B cell (primary cell): ENCODE data around the gene VWA1. TPM values are rescaled to one million over a fixed set of nuclear protein-coding genes. Genes with fewer than 3 reads are reported as not detected.
"Not testable (repeated sequence)": the region's sequence is repeated elsewhere in the genome, so short reads cannot be mapped to it uniquely, and the experiment has no call there.

Experiments
- ATAC-seq: fragments of 200-7000 bp; cut with Tn5 transposase; one replicate; pipeline ENCODE4 v1.10.0; 2021; ENCODE audit warnings: low read depth, mild to moderate bottlenecking, moderate number of reproducible peaks, moderate library complexity
- CTCF ChIA-PET: fragments of 350-600 bp; sonication (Branson Sonifier 250); formaldehyde crosslinking; loops from one replicate; lab custom pipeline; 2021; ENCODE audit warnings: antibody characterized with exemption, inconsistent platforms; lab: Charles Lee
- POLR2A ChIA-PET: fragments of 350-600 bp; sonication (Branson Sonifier 250); formaldehyde crosslinking; loops from one replicate; lab custom pipeline; 2021; ENCODE audit warnings: antibody characterized with exemption; lab: Charles Lee
- DNase-seq: peaks from one replicate; pipeline ENCODE4 v3.0.0; 2013
- H2AFZ ChIP-seq: 2 replicates; pipeline ENCODE4 v1.6.1; 2012; ENCODE audit warnings: mild to moderate bottlenecking, low read depth, low read length; ENCODE audit not compliant: insufficient read depth, poor library complexity, severe bottlenecking
- H3K27ac ChIP-seq, 2 donors: 1 replicate in 1 of 2; 2 replicates in 1 of 2; pipeline ENCODE4 v1.5.1; 2012 to 2013; ENCODE audit warnings: low read length in 2 of 2, mild to moderate bottlenecking in 2 of 2, moderate library complexity in 1 of 2
- H3K27me3 ChIP-seq, 4 experiments: fragments of 200-600 bp in 1 of 4; sonication (generic) in 1 of 4; replicated peaks in 1 of 4; 1 replicate in 2 of 4; 2 replicates in 2 of 4; pipeline versions ENCODE4 v1.6.1 to v1.7.0; 2013 to 2016; ENCODE audit warnings: low read length in 3 of 4, mild to moderate bottlenecking in 2 of 4, mixed read lengths in 1 of 4, moderate library complexity in 1 of 4; ENCODE audit not compliant: insufficient read depth in 4 of 4, control insufficient read depth in 3 of 4; ENCODE audit errors: control extremely low read depth in 1 of 4
- H3K36me3 ChIP-seq, 2 experiments: replicated peaks in 1 of 2; 1 replicate in 1 of 2; 2 replicates in 1 of 2; pipeline versions ENCODE4 v1.6.1 to v1.7.1; 2013; ENCODE audit warnings: low read length in 1 of 2; ENCODE audit not compliant: insufficient read depth in 2 of 2, control insufficient read depth in 1 of 2; ENCODE audit errors: control extremely low read depth in 1 of 2, extremely low read depth in 1 of 2
- H3K4me1 ChIP-seq, 2 donors: fragments of 200-600 bp in 1 of 2; sonication (generic) in 1 of 2; 1 replicate in 1 of 2; 2 replicates in 1 of 2; pipeline versions ENCODE4 v1.5.1 to v1.6.1; 2013 to 2017; ENCODE audit warnings: low read length in 2 of 2; ENCODE audit not compliant: control insufficient read depth in 2 of 2, insufficient read depth in 2 of 2
- H3K4me2 ChIP-seq: replicated peaks from 2 replicates; pipeline ENCODE3; 2012; ENCODE audit warnings: mild to moderate bottlenecking, low read depth, low read length; ENCODE audit not compliant: poor library complexity, severe bottlenecking
- H3K4me3 ChIP-seq, 5 experiments: fragments of 200-600 bp in 1 of 5; sonication (generic) in 1 of 5; 1 replicate in 3 of 5; 2 replicates in 2 of 5; pipeline versions ENCODE4 v1.5.1 to v1.7.0; 2011 to 2016; ENCODE audit warnings: low read length in 4 of 5, mild to moderate bottlenecking in 4 of 5, low read depth in 2 of 5, control low read depth in 1 of 5, moderate library complexity in 1 of 5; ENCODE audit not compliant: insufficient read depth in 1 of 5; ENCODE audit errors: control extremely low read depth in 1 of 5, extremely low read depth in 1 of 5
- H3K79me2 ChIP-seq: fragments of 200-600 bp; sonication (generic); one replicate; pipeline ENCODE4 v1.6.0; 2016; ENCODE audit warnings: low read length; ENCODE audit not compliant: control insufficient read depth, insufficient read depth
- H3K9ac ChIP-seq: fragments of 200-600 bp; sonication (generic); 2 replicates; pipeline ENCODE4 v1.6.1; 2017; ENCODE audit warnings: mild to moderate bottlenecking, low read length, moderate library complexity
- H3K9me3 ChIP-seq, 3 donors: one replicate each; pipeline versions ENCODE4 v1.6.1 to v1.7.1; 2013; ENCODE audit warnings: low read length in 2 of 3; ENCODE audit not compliant: control insufficient read depth in 2 of 3, insufficient read depth in 1 of 3; ENCODE audit errors: control extremely low read depth in 1 of 3
- H4K20me1 ChIP-seq: 2 replicates; pipeline ENCODE4 v1.6.0; 2012; ENCODE audit warnings: mild to moderate bottlenecking, low read length; ENCODE audit not compliant: insufficient read depth, control insufficient read depth, poor library complexity, severe bottlenecking
- H3K27ac Mint-ChIP-seq: one replicate; pipeline ENCODE4 v1.8.0; 2021; ENCODE audit warnings: mixed read lengths
- H3K27me3 Mint-ChIP-seq: one replicate; pipeline ENCODE4 v1.8.0; 2021; ENCODE audit warnings: mixed read lengths
- H3K4me1 Mint-ChIP-seq: one replicate; pipeline ENCODE4 v1.8.0; 2021; ENCODE audit warnings: mixed read lengths
- H3K4me3 Mint-ChIP-seq: one replicate; pipeline ENCODE4 v1.8.0; 2021; ENCODE audit warnings: mixed read lengths
- H3K9me3 Mint-ChIP-seq: one replicate; pipeline ENCODE4 v1.8.0; 2022; ENCODE audit warnings: mixed read lengths; ENCODE audit not compliant: insufficient read depth
- EZH2 ChIP-seq: IDR thresholded peaks from 2 replicates; pipeline ENCODE4 v1.6.1; 2012; ENCODE audit warnings: borderline replicate concordance, low read depth, mild to moderate bottlenecking, moderate library complexity, low read length; ENCODE audit not compliant: insufficient read depth, poor library complexity, severe bottlenecking
- WGBS: methylation state at CpG from one replicate; pipeline ENCODE4 v1.1.5; 2013; ENCODE audit warnings: missing lambda C conversion rate; ENCODE audit not compliant: insufficient coverage; 5-methylcytosine and 5-hydroxymethylcytosine counted together
- intact Hi-C: fragments of 100-400 bp; cut with micrococcal nuclease; formaldehyde crosslinking; loops from one replicate; pipeline ENCODE4 v1.10.0; 2022
- polyA plus RNA-seq: library from polyadenylated mRNA; depleted of rRNA; stranded (reverse); fragments of >200 nt; gene quantifications from 2 replicates; pipeline ENCODE4 v1.2.3, GENCODE V29; 2012
- total RNA-seq, 2 donors: library from RNA; stranded (reverse); fragments of 120-200 nt in 1 of 2; gene quantifications; 1 replicate in 1 of 2; 2 replicates in 1 of 2; pipeline versions ENCODE4 v1.2.3 to v1.2.4, GENCODE V29; 2013 to 2022
- TF ChIP-seq, protein P1 (sequence below): fragments of 200-600 bp; IDR thresholded peaks from one replicate; pipeline ENCODE4 v1.8.0; 2022; ENCODE audit warnings: antibody characterized with exemption, mild to moderate bottlenecking

VWA1 gene
- total and polyA plus RNA-seq, 2 donors (not counting 1 experiment from before 2014, with no cell fraction given), result 0.09 TPM; not detected in 1

DNA sequence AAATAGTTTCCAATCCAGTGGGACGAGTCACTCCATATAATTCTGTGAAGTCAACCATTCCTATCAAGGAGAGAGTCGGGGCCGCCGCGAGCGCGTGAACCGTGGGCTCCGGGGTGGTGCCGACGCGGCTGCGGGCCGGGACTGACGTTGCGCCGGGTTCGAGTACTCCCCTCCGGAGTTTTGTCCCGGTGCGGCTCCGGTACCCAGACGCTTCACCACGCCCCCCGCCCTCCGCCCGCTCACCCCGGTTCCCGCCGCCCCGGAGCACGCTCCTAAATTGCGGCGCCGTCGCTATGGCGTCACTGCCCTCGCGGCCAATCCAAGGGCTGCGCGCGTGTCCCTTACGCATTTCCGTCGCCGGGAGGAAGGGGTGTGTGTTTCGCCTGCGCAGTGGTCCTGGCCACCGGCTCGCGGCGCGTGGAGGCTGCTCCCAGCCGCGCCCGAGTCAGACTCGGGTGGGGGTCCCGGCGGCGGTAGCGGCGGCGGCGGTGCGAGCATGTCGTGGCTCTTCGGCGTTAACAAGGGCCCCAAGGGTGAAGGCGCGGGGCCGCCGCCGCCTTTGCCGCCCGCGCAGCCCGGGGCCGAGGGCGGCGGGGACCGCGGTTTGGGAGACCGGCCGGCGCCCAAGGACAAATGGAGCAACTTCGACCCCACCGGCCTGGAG is 36.0 kb downstream of the VWA1 start, which contains the start of gene ATAD3B:
ATAD3B (plus strand) TSS at position 377 of the 664 bp plus-strand sequence; CDS start at position 497, 120 bp downstream.
- no peaks in the 10 kb centered on the region for H3K27me3 ChIP-seq
- peak within 1 kb of the TSS; percentile 74 to 89 (median 84) for H3K4me3 ChIP-seq
- no peaks in the 10 kb centered on the region for H3K36me3 ChIP-seq
- peaks cover 14% of the 10 kb centered on the region for H4K20me1 ChIP-seq
- intact Hi-C loops, result loop anchor here (1.0 to 2.0 kb wide), 5 partner anchors 33 to 103 kb away; partner anchors contain the start of genes MRPL20 and SSU72
- H3K27ac ChIP-seq, result peak within 1 kb of the TSS; percentile 63 to 73
- peak within 1 kb of the TSS; percentile 84 for H3K27ac Mint-ChIP-seq
- under 1% methylated on average over 80 of the region's 87 CpGs for WGBS
- H3K4me1 ChIP-seq, result peaks cover 13% of the 10 kb centered on the region in 2 donors
- peak within 1 kb of the TSS; percentile 87 for H3K4me3 Mint-ChIP-seq
- H3K9me3 ChIP-seq, result no peaks in the 10 kb centered on the region
- ATAC-seq (peak; percentile 96), DNase-seq (peak; percentile 92)
- H3K9me3 Mint-ChIP-seq, result no peaks in the 10 kb centered on the region
- peaks cover 25% of the 10 kb centered on the region for H3K79me2 ChIP-seq
- peak within 1 kb of the TSS; percentile 76 for H3K4me2 ChIP-seq
- H3K27me3 Mint-ChIP-seq, result no peaks in the 10 kb centered on the region
- H3K4me1 Mint-ChIP-seq, result peaks cover 23% of the 10 kb centered on the region
- CTCF ChIA-PET, result no interaction called here
- H2AFZ ChIP-seq, result peak within 1 kb of the TSS; percentile 76
- TF ChIP-seq, protein P1, sequence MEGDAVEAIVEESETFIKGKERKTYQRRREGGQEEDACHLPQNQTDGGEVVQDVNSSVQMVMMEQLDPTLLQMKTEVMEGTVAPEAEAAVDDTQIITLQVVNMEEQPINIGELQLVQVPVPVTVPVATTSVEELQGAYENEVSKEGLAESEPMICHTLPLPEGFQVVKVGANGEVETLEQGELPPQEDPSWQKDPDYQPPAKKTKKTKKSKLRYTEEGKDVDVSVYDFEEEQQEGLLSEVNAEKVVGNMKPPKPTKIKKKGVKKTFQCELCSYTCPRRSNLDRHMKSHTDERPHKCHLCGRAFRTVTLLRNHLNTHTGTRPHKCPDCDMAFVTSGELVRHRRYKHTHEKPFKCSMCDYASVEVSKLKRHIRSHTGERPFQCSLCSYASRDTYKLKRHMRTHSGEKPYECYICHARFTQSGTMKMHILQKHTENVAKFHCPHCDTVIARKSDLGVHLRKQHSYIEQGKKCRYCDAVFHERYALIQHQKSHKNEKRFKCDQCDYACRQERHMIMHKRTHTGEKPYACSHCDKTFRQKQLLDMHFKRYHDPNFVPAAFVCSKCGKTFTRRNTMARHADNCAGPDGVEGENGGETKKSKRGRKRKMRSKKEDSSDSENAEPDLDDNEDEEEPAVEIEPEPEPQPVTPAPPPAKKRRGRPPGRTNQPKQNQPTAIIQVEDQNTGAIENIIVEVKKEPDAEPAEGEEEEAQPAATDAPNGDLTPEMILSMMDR, result no peak
- no peak for TF ChIP-seq EZH2
- POLR2A ChIA-PET, result no interaction called here
- peak within 1 kb of the TSS; percentile 66 for H3K9ac ChIP-seq

DNA sequence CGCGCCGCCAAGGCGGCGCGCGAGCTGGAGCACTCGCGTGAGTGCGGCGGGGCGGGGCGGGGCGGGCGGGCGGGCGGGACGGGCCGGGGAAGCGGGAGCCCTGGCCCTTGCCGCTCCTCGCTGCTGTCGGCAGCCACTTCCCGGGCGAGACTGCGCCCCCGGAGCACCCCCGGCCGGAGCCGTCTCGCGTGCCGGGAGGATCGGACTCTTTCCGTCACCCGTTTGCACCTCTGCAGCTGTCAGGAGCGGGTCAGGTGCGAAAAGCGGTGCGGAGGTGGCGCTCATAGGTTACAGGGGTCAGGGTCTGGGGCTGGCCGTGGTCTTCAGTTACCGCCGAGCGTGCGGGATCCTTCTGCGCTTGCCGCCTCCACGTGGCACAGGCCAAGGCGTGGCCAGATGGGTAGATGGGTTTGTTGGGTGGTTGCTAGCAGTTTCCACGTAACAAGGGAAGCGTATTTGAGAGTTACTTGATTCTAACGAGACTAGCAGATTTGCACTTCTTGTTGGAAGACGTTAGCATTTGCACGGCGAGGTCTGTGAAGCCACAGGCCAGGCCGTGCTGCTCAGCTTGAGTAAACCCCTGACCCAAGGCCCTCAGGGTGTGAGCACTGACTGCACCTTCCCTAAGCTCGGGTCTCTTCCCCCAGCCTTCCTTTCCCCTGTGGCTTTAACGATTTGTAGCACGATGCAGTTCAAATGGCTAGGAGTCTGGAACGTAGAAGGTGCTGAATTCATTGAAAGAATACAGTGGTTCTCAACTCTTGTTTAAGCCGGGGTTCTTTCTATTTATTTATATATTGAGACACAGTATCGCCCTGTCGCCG is 36.8 kb downstream of the VWA1 start:
- H2AFZ ChIP-seq, CTCF ChIA-PET: not testable (repeated sequence)

DNA sequence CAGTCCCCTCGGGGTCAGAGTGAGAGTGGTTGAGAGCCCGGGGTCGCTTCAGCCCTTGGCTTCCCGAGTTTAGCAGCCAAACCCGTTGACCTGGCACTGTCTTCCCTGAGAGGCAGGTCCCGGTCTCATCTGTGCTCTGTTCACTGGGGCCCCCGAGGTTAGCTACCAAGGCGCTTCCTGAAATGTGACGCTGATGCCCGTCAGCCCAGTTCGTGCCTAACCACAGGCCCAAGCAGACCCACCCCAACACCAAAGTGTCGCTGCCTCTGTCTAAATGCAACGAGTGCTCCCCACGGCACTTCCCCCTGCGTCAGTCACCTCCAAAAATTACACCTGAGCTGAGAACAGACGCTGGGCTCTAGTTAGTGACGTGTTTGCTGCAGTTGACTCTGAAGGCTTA is 40.5 kb downstream of the VWA1 start:
- H3K9me3 Mint-ChIP-seq, ATAC-seq, H3K4me3 ChIP-seq, H3K27ac ChIP-seq, H3K27ac Mint-ChIP-seq, H3K27me3 Mint-ChIP-seq, intact Hi-C loops, DNase-seq, CTCF ChIA-PET, H2AFZ ChIP-seq, H3K4me1 ChIP-seq, H3K27me3 ChIP-seq, H3K9ac ChIP-seq, H3K4me3 Mint-ChIP-seq, POLR2A ChIA-PET, H3K9me3 ChIP-seq, H3K4me2 ChIP-seq: not testable (repeated sequence)
- Histone ChIP-seq H4K20me1 (peaks cover 26% of the 10 kb centered on the region), H3K36me3 (peaks cover 0 to 23% of the 10 kb centered on the region in 2 experiments), H3K79me2 (peaks cover 52% of the 10 kb centered on the region)
- peaks cover 11% of the 10 kb centered on the region for H3K4me1 Mint-ChIP-seq
- 12% methylated on average over 3 of the region's 17 CpGs for WGBS

More for the DNA sequence above, 36.8 kb downstream of the VWA1 start:
- H3K4me2 ChIP-seq, result peak overlapping the region; percentile 66
- peaks cover 32% of the 10 kb centered on the region for H3K79me2 ChIP-seq
- POLR2A ChIA-PET, H3K27me3 Mint-ChIP-seq, H3K36me3 ChIP-seq, H3K27ac ChIP-seq, H3K9me3 ChIP-seq, ATAC-seq, intact Hi-C loops, H3K9me3 Mint-ChIP-seq, H3K27me3 ChIP-seq, H3K9ac ChIP-seq: not testable (repeated sequence)
- peaks cover 21% of the 10 kb centered on the region for H4K20me1 ChIP-seq
- H3K4me3 Mint-ChIP-seq, result peak overlapping the region; percentile 75
- WGBS, result 1% methylated on average over 41 of the region's 65 CpGs
- H3K4me3 ChIP-seq, result peak overlapping the region; percentile 8 to 77 (median 35)
- DNase-seq, result peak; percentile 38
- peaks cover 13% of the 10 kb centered on the region in 2 donors for H3K4me1 ChIP-seq
- H3K4me1 Mint-ChIP-seq, result peaks cover 23% of the 10 kb centered on the region
- H3K27ac Mint-ChIP-seq, result peak overlapping the region; percentile 71
